PFSK-1 (cell line): ENCODE measurements around the gene UBE2E3.

Experiments
- FOXP2 ChIP-seq: optimal IDR thresholded peaks from 2 replicates; pipeline ENCODE3; 2011; ENCODE audit warnings: borderline replicate concordance, control low read depth, inconsistent platforms; ENCODE audit not compliant: insufficient read depth; ENCODE audit errors: extremely low read length, extremely low read depth
- POLR2AphosphoS5 ChIP-seq: IDR thresholded peaks from 2 replicates; pipeline ENCODE4 v1.6.1; 2012; ENCODE audit warnings: low read depth, mild to moderate bottlenecking, control low read depth, low read length, moderate library complexity
- SIN3A ChIP-seq: IDR thresholded peaks from 2 replicates; pipeline ENCODE4 v1.6.1; 2012; ENCODE audit warnings: mild to moderate bottlenecking, low read length, moderate library complexity, borderline replicate concordance; ENCODE audit not compliant: insufficient read depth
- TAF1 ChIP-seq: IDR thresholded peaks from 2 replicates; pipeline ENCODE4 v1.6.1; 2012; ENCODE audit warnings: low read length, control low read depth, borderline replicate concordance; ENCODE audit not compliant: insufficient read depth
- TF ChIP-seq, protein P1 (sequence below), 2 experiments: IDR thresholded peaks; 2 replicates each; pipeline versions ENCODE4 v1.6.1 to v1.8.0; 2011 to 2012; ENCODE audit warnings: low read depth in 2 of 2, low read length in 2 of 2, control low read depth in 1 of 2, inconsistent platforms in 1 of 2, mild to moderate bottlenecking in 1 of 2, moderate library complexity in 1 of 2; ENCODE audit not compliant: insufficient read depth in 1 of 2

Gene UBE2E3

DNA sequence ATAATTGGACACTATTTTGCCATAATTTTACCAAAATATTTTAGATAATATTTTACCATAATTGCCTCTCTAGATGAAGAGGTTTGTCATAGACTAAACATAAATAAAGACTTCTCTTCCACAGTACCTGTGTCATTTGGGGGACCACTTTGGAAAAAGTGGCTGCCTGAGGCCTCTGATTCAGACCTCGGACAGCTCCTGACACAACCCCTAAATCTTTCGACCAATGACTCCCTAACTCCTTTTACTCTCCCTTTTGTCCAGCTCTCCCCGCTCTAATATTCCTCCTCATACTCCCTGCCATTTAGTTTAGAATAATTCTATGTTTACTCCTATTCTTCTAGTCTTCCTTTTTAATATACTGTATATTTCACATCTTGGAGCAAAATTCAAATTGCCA is 36.0 kb upstream of the UBE2E3 start:
- TF ChIP-seq, protein P1, sequence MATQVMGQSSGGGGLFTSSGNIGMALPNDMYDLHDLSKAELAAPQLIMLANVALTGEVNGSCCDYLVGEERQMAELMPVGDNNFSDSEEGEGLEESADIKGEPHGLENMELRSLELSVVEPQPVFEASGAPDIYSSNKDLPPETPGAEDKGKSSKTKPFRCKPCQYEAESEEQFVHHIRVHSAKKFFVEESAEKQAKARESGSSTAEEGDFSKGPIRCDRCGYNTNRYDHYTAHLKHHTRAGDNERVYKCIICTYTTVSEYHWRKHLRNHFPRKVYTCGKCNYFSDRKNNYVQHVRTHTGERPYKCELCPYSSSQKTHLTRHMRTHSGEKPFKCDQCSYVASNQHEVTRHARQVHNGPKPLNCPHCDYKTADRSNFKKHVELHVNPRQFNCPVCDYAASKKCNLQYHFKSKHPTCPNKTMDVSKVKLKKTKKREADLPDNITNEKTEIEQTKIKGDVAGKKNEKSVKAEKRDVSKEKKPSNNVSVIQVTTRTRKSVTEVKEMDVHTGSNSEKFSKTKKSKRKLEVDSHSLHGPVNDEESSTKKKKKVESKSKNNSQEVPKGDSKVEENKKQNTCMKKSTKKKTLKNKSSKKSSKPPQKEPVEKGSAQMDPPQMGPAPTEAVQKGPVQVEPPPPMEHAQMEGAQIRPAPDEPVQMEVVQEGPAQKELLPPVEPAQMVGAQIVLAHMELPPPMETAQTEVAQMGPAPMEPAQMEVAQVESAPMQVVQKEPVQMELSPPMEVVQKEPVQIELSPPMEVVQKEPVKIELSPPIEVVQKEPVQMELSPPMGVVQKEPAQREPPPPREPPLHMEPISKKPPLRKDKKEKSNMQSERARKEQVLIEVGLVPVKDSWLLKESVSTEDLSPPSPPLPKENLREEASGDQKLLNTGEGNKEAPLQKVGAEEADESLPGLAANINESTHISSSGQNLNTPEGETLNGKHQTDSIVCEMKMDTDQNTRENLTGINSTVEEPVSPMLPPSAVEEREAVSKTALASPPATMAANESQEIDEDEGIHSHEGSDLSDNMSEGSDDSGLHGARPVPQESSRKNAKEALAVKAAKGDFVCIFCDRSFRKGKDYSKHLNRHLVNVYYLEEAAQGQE (IDR thresholded peaks at IDR 0.05; ENCODE audit: insufficient read depth in 1 of 2, low read depth in 2 of 2, low read length in 2 of 2): peak; percentile 38 to 83; a peak in 2 of 4 replicates
- TF ChIP-seq POLR2AphosphoS5: no peak

DNA sequence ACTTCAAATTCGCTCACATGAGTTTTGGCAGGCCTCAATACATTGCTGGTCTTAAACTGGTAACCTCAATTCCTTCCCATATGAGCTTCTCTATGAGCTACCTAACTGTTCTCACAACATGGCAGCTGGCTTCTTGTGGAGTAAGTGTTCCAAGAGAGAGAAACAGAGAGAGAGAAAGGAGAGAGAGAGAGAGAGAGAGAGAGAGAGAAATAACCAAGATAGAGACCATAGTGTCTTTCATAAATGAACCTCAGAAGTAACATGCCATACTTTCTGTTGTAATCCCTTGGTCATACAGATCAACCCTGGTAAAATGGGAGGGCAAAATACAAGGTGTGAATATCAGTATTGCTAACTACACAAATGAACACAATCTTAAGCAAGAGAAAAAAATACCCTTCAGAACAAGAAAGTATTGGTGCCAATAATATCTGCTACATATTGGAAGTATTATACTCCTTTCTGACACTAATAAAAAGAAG is 33.2 kb upstream of the UBE2E3 start:
- no peak for TF ChIP-seq TAF1
- TF ChIP-seq SIN3A: no peak
- no peak for TF ChIP-seq FOXP2
- TF ChIP-seq POLR2AphosphoS5: no peak
- TF ChIP-seq, protein P1 (IDR thresholded peaks at IDR 0.05; ENCODE audit: insufficient read depth in 1 of 2, low read depth in 2 of 2, low read length in 2 of 2): no peak

DNA sequence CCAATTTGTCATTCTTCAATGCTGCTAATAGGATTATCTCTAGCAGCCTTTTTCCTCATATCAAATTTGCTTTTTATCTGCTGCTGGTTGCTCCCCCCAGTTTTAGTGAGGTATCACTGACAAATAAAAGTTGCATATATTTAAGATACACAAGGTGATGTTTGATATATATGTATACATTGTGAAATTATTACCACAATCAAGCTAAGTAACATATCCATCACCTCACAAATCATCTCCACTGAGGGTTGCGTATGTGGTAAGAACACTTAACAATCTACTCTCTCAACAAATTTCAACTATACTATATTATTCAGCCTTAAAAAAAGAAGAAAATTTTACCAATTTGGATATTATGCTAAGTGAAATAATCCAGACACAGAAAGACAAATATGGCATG is 30.5 kb upstream of the UBE2E3 start:
- TF ChIP-seq, protein P1 (IDR thresholded peaks at IDR 0.05; ENCODE audit: insufficient read depth in 1 of 2, low read depth in 2 of 2, low read length in 2 of 2): no peak
- TF ChIP-seq TAF1 (no peak), SIN3A (no peak), POLR2AphosphoS5 (no peak), FOXP2 (no peak)

DNA sequence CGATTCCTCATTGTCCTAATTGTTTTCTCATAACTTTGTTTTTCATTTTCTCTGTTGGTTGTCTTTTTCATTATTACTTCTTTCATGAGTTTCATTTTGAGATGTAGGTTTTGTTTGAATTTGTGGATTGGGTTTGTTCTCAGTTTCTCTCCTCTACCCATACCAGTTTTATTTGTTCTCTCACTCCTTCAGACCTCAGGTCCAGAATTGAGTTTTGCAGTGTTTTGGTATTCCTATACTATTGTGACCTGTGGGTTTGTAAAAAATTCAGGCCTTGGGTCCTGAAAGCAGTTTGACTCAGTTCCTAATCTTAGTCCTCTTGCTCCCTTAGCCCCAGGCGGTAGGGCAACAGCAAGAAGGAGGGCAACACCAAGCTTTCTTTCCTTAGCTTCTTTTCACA is 28.3 kb upstream of the UBE2E3 start:
- TF ChIP-seq FOXP2: no peak
- TF ChIP-seq POLR2AphosphoS5: no peak
- no peak for TF ChIP-seq SIN3A
- TF ChIP-seq TAF1: no peak
- TF ChIP-seq, protein P1 (IDR thresholded peaks at IDR 0.05; ENCODE audit: insufficient read depth in 1 of 2, low read depth in 2 of 2, low read length in 2 of 2): no peak

DNA sequence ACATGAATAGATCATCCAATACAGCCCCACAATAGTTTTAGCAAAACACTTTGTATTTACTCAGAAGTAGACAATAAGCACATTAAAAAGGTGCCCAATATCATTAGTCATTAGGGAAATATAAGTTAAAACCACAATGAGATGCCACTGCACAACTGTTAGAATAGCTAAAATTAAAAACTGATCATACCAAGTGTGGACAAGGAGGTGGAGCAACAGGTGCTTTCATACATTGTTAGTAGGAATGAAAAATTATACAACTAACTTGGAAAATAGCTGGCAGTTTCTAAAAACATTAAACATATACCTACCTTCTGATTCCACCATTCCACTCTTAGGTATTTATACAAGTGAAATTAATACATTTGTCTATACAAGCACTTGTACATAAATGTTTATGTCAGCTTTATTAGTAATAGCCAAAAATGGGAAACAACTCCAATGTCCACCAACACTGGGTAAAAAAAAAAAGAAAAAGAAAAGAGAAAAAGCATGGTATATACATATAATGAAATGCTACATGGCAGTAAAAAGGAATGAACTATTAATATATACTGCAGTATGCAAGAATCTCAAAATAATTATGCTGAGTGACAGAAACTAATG is 27.6 kb upstream of the UBE2E3 start:
- TF ChIP-seq POLR2AphosphoS5 (no peak), FOXP2 (no peak), SIN3A (no peak), TAF1 (no peak)
- TF ChIP-seq, protein P1 (IDR thresholded peaks at IDR 0.05; ENCODE audit: insufficient read depth in 1 of 2, low read depth in 2 of 2, low read length in 2 of 2): no peak
